BLaER1 (cell line): ENCODE results near the gene PMIS2.

Source experiments
- H3K27ac ChIP-seq: shearing (Covaris generic); formaldehyde crosslinking; 2 replicates; pipeline ENCODE4 v1.8.1; 2022
- H3K27me3 ChIP-seq: shearing (Covaris generic); formaldehyde crosslinking; 2 replicates; pipeline ENCODE4 v1.8.1; 2022
- H3K36me3 ChIP-seq: shearing (Covaris generic); formaldehyde crosslinking; 2 replicates; pipeline ENCODE4 v1.8.1; 2022
- H3K4me1 ChIP-seq: shearing (Covaris generic); formaldehyde crosslinking; 2 replicates; pipeline ENCODE4 v1.8.1; 2022
- H3K4me2 ChIP-seq: shearing (Covaris generic); formaldehyde crosslinking; 2 replicates; pipeline ENCODE4 v1.8.1; 2022
- H3K4me3 ChIP-seq: shearing (Covaris generic); formaldehyde crosslinking; 2 replicates; pipeline ENCODE4 v1.8.1; 2022
- H3K9ac ChIP-seq: shearing (Covaris generic); formaldehyde crosslinking; 2 replicates; pipeline ENCODE4 v1.8.1; 2022
- H3K9me3 ChIP-seq: shearing (Covaris generic); formaldehyde crosslinking; 2 replicates; pipeline ENCODE4 v1.8.1; 2022
- H4K20me1 ChIP-seq: shearing (Covaris generic); formaldehyde crosslinking; 2 replicates; pipeline ENCODE4 v1.8.1; 2022
- Cebpa-rat ChIP-seq: shearing (Covaris generic); IDR thresholded peaks from 2 replicates; pipeline ENCODE4 v1.8.1; 2022

The PMIS2 gene

DNA sequence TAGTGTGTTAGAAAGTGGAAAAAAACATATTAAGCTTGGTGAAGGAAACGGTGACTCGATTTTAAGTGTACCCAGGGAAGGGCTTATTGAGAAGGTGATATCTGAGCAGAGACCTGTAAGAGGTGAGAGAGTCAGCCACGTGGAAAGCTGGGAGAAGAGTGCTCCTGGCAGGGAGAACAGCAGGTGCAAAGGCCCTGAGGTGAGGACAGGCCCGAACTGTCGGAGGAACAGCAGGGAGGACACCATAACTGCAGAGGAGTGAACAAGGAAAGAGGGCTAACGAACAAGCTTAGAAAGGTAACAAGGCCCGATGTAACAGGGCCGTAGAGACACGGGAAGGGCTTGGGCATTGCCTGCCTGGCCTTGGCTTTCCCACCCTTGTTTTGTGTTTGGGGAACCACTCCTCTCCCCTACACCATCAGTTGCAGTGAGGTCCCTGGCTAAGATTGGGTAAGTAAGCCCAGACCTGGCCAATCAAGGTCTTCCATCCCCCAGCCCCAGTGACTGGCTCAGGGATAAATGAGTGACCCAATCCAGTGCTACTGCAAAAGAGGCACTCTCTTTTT is 29.9 kb upstream of the PMIS2 start:
- no peak for TF ChIP-seq Cebpa-rat
- H3K9ac ChIP-seq: no peak overlapping the region
- no peaks in the 10 kb centered on the region for H3K27me3 ChIP-seq
- H3K4me3 ChIP-seq: no peak overlapping the region
- no peak overlapping the region for H3K4me2 ChIP-seq
- peaks cover 2% of the 10 kb centered on the region; the same call in 1 of the 2 replicates for H3K36me3 ChIP-seq
- no peak overlapping the region for H3K27ac ChIP-seq
- H4K20me1 ChIP-seq: no peaks in the 10 kb centered on the region
- H3K9me3 ChIP-seq: no peaks in the 10 kb centered on the region
- H3K4me1 ChIP-seq: peaks cover 24% of the 10 kb centered on the region

DNA sequence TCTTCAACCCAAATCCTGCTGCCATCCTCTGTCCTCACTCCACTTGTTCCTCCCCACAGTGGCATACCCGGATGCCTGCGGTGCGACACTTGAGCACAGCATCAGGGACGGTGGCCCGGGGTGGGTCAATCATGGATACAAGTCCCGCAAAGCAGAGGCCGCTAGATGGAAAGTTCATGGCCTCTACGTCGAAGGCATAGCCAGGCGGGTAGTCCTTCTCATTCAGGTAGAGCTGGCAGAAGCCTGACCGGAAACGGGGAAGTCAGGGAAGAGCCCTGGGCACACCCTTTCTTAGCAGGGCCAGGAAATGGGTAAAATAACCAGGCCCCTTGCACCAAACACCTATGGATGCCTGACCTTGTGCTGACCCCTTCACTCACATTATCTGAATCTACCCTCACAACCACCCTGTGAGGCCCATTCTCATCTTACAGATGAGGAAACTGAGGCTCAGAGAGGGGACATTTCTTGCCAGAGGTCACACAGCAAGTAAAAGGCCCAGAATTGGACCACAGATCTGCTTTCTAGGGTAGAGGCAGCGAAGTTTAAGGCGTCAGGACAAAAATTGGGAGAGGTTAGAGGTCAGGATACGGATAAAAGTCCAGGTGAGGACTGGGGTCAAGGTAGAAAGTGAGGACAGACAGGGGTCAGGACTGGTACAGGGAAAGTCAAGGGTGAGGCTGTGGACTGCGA is 29.0 kb upstream of the PMIS2 start:
- no peaks in the 10 kb centered on the region for H3K36me3 ChIP-seq
- no peak overlapping the region for H3K27ac ChIP-seq
- peak overlapping the region; percentile 75 for H3K4me2 ChIP-seq
- H3K4me1 ChIP-seq: peaks cover 24% of the 10 kb centered on the region
- no peak for TF ChIP-seq Cebpa-rat
- no peaks in the 10 kb centered on the region for H4K20me1 ChIP-seq
- H3K27me3 ChIP-seq: no peaks in the 10 kb centered on the region
- H3K4me3 ChIP-seq: no peak overlapping the region
- H3K9ac ChIP-seq: no peak overlapping the region
- H3K9me3 ChIP-seq: no peaks in the 10 kb centered on the region

DNA sequence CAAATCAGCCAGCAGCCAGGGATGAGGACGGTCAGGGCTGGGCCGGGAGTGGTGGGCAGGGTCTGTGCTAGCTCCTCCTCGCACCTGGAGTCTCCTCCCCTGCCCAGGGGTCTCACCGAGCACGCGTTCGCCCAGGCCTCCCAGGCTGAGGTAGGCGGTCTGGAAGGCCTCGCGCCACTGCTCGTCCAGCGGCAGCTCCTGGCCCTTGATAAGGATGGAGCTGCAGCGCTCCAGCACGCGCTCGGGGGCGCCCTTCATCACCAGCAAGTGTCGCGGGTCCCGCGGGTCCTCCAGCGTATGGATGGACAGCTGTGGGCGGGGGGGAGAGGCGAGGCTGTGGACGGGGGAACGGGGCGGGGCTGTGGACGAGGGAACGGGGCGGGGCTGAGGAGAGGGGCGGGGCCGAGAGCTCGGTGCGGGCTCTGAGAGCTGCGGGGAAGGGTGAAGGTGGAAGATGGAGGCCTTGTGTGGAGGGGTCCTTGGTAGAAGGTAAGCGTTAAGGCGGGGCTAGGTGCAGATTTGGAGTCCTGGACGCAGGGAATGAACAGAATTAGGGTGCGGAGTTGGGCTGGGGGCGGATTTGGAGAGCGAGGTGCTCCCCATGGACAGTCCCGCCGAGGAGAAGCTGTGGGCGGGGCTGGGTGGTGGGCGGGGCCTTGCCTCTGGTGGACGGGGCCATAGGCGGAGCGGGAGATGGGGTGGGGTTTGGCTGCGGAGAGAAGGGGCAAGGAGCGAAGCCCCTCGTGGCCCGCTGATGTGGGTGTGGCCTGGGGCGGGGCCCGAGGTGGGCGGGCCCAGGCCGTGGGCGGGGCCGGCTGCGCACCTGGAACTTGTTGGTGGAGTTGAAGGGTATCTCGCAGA is 28.2 kb upstream of the PMIS2 start:
- no peaks in the 10 kb centered on the region for H3K36me3 ChIP-seq
- H3K27me3 ChIP-seq: no peaks in the 10 kb centered on the region
- TF ChIP-seq Cebpa-rat: no peak
- H3K4me3 ChIP-seq: peak overlapping the region; percentile 52
- peaks cover 24% of the 10 kb centered on the region for H3K4me1 ChIP-seq
- no peaks in the 10 kb centered on the region for H3K9me3 ChIP-seq
- H3K4me2 ChIP-seq: peak overlapping the region; percentile 75
- no peaks in the 10 kb centered on the region for H4K20me1 ChIP-seq
- H3K9ac ChIP-seq: no peak overlapping the region
- H3K27ac ChIP-seq: no peak overlapping the region

DNA sequence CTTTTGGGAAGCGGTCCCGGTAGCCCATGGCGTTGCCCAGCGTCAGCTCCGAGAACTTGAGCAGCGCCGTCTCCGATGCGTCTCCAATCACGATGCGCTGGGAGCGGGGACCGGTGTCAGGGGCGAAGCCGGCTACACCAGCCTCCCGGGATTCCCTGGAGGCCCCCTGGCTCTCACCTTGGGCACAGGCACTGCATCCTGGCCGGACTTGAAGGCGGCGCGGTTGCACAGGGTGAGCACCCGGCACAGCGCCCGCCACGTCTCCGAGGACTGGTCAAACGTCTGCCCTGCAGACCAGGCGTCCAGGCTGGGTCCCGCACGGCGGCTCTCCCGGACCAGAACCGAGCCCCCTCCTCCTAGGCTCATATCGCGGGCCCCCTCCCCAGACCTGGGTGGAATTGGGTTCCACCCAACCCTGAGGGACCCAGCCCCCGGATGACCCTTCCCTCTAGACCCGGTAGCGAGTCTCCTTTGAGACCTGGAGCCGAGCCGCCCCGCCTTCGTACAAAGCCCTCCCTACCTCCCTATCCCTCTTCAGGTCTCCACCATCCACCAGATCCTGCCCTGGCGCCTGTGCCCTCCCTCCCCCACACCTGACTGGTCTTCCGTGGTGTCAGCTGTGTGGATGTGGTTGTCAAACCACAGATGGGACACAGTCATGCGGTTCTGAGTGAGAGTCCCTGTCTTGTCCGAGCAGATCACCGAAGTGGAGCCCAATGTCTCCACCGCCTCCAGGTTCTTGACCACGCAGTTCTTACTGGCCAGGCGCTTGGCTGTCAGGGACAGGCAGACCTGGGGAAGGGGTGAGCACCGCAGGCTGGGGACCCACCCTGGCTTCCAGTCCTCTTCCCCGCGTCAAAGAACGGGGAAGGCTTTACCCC is 27.3 kb upstream of the PMIS2 start:
- TF ChIP-seq Cebpa-rat: no peak
- Histone ChIP-seq H3K27me3 (no peaks in the 10 kb centered on the region), H4K20me1 (no peaks in the 10 kb centered on the region), H3K27ac (no peak overlapping the region), H3K4me2 (peak overlapping the region; percentile 75), H3K4me1 (peaks cover 24% of the 10 kb centered on the region), H3K9me3 (no peaks in the 10 kb centered on the region), H3K36me3 (no peaks in the 10 kb centered on the region), H3K4me3 (peak overlapping the region; percentile 52), H3K9ac (no peak overlapping the region)

DNA sequence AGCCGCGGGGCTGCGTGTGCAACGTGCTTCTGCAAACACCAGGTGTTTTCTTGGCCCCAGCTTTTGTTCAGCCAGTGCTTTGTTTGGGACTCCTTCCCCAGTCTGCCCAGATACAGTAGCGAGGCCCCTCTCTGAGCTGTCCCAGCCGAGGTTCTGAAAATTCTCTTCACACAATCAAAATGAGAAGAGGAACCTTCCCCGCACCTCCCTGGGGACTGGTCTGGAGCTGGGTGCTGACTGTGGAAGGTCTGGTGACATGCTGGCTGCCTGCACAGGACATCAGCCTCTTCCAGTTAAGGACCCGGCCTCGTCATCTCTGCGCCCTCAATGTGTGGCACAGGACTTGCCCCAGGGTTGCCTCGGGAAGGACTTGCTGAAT is 26.7 kb upstream of the PMIS2 start:
- Histone ChIP-seq H3K4me3 (no peak overlapping the region), H3K9ac (no peak overlapping the region), H4K20me1 (no peaks in the 10 kb centered on the region), H3K27ac (no peak overlapping the region), H3K9me3 (no peaks in the 10 kb centered on the region), H3K4me2 (peak overlapping the region; percentile 75), H3K4me1 (peaks cover 24% of the 10 kb centered on the region), H3K36me3 (no peaks in the 10 kb centered on the region), H3K27me3 (no peaks in the 10 kb centered on the region)
- no peak for TF ChIP-seq Cebpa-rat

DNA sequence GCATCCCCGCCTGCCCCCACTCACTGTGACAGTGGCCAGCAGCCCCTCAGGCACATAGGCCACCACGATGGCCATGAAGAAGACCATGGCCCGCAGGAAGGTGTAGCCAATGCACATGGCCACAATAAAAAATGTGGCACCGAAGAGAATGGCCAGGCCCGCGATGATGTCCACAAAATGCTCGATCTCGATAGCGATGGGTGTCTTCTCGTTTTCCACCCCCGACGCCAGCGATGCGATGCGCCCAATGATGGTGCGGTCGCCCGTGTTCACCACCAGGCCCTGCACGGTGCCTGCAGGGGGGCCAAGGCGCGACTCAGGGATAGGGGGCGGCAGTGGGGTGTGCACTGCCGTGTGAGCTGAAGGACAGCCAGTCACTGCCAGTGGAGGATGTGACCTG is 26.2 kb upstream of the PMIS2 start:
- Histone ChIP-seq H3K4me2 (0 out of 2 replicates have a peak overlapping the region, but pooled peaks have one; percentile 75), H3K4me3 (no peak overlapping the region), H3K36me3 (no peaks in the 10 kb centered on the region), H3K4me1 (peaks cover 24% of the 10 kb centered on the region), H3K9ac (no peak overlapping the region), H3K9me3 (no peaks in the 10 kb centered on the region), H4K20me1 (no peaks in the 10 kb centered on the region), H3K27ac (no peak overlapping the region), H3K27me3 (no peaks in the 10 kb centered on the region)
- no peak for TF ChIP-seq Cebpa-rat

DNA sequence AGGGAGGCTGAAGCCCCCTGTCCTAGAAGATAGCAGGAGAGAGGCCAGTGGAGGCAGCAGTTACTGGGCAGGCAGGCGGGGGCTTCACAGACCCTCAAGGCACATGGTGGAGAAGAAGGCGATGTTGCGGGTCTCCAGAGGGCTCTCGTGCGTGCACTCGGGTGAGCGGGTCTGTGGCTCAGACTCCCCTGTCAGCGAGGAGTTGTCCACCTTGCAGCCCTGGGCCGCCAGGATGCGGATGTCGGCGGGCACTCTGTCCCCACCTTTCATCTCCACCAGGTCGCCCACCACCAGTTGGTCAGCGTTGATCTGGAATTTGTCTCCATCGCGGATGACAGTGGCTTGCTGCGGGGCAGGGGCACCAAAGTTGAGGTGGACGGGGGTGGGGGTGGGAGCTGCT is 25.7 kb upstream of the PMIS2 start:
- H3K9ac ChIP-seq: no peak overlapping the region
- no peaks in the 10 kb centered on the region for H4K20me1 ChIP-seq
- H3K4me1 ChIP-seq: peaks cover 24% of the 10 kb centered on the region
- no peaks in the 10 kb centered on the region for H3K27me3 ChIP-seq
- no peak overlapping the region for H3K4me2 ChIP-seq
- H3K27ac ChIP-seq: no peak overlapping the region
- no peak overlapping the region for H3K4me3 ChIP-seq
- no peak for TF ChIP-seq Cebpa-rat
- H3K9me3 ChIP-seq: no peaks in the 10 kb centered on the region
- H3K36me3 ChIP-seq: no peaks in the 10 kb centered on the region

DNA sequence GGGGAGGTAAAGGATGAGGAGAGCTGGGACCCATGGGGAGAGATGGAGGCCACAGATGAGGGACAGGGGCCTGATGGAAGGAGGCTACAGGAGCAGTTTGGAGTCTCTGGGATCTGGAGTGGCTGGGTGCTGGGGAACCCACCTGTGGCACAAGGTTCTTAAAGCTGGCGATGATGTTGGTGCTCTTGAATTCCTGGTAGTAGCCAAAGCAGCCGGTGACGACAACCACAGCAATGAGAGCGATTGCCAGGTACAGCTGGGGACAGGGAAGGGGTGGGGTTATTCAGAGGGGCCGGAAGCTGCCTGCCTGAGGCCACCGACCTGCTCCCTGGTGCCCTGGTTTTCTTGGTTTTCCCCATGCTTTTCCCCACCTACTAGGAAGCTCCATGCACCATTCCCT is 25.3 kb upstream of the PMIS2 start:
- no peak overlapping the region for H3K27ac ChIP-seq
- H3K9me3 ChIP-seq: no peaks in the 10 kb centered on the region
- no peak overlapping the region for H3K9ac ChIP-seq
- H3K27me3 ChIP-seq: no peaks in the 10 kb centered on the region
- no peak overlapping the region for H3K4me3 ChIP-seq
- peaks cover 23% of the 10 kb centered on the region for H3K4me1 ChIP-seq
- no peak for TF ChIP-seq Cebpa-rat
- no peak overlapping the region for H3K4me2 ChIP-seq
- H4K20me1 ChIP-seq: no peaks in the 10 kb centered on the region
- H3K36me3 ChIP-seq: no peaks in the 10 kb centered on the region

DNA sequence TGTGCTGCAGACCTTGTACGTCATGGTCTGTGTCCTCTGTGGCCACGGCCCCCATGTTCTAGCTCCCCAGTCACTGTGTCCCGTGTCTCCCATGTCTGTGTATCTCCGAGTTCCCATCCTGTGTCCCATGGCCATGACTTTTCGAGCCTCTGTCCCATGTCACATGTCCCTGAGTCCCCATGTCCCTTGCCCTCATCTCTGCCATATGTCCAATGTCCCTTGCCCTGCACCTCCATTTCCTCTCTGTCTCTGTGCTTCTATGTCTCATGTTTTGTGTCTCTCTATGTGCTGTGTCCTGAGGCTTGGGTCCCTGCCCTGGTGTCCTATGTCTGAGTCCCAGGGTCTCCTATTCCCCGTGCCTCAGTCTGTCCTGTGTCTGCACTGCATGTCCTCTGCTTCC is 24.5 kb upstream of the PMIS2 start:
- no peaks in the 10 kb centered on the region for H4K20me1 ChIP-seq
- no peak overlapping the region for H3K9ac ChIP-seq
- no peaks in the 10 kb centered on the region for H3K27me3 ChIP-seq
- H3K4me3 ChIP-seq: no peak overlapping the region
- no peak for TF ChIP-seq Cebpa-rat
- no peak overlapping the region for H3K27ac ChIP-seq
- no peak overlapping the region for H3K4me2 ChIP-seq
- H3K9me3 ChIP-seq: no peaks in the 10 kb centered on the region
- H3K36me3 ChIP-seq: no peaks in the 10 kb centered on the region
- peaks cover 18% of the 10 kb centered on the region for H3K4me1 ChIP-seq
